GM12891 (cell line): ENCODE results near the gene ZMYM5.

ENCODE experiments used
- POLR2A ChIP-seq: IDR thresholded peaks from 2 replicates; pipeline ENCODE4 v1.6.1; 2011; ENCODE audit warnings: low read depth, low read length, control low read depth
- POLR2AphosphoS5 ChIP-seq: IDR thresholded peaks from 2 replicates; pipeline ENCODE4 v1.6.1; 2011; ENCODE audit warnings: low read depth, low read length, control low read depth
- POU2F2 ChIP-seq: IDR thresholded peaks from 2 replicates; pipeline ENCODE4 v1.6.1; 2011; ENCODE audit warnings: low read depth, mild to moderate bottlenecking, control low read depth, low read length, moderate library complexity
- SPI1 ChIP-seq: IDR thresholded peaks from 2 replicates; pipeline ENCODE4 v1.6.1; 2011; ENCODE audit warnings: low read depth, low read length, control low read depth
- TAF1 ChIP-seq: IDR thresholded peaks from 2 replicates; pipeline ENCODE4 v1.6.1; 2011; ENCODE audit warnings: low read depth, low read length, control low read depth

DNA sequence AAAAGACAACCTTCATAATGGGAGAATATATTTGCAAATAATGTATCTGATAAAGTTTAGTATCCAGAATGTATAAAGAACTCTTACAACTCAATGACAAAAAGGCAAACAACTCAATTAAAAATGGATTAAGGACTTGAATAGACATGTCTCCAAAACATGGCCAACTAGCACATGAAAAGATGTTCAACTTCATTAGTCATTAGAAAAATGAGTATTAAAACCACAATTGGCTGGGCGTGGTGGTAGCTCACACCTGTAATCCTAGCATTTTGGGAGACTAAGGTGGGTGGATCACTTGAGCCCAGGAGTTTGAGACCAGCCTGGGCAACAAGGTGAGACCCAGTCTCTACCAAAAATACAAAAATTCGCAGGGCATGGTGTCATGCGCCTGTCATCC lies 18.8 kb upstream of the ZMYM5 start:
- TF ChIP-seq POLR2A (no peak), POLR2AphosphoS5 (no peak), SPI1 (no peak), POU2F2 (no peak), TAF1 (no peak)
